ENCODE measurements around the gene CTF1.
"Not testable (repeated sequence)": the region's sequence is repeated elsewhere in the genome, so short reads cannot be mapped to it uniquely, and the experiment has no call there.

The CTF1 gene

GRCh38 chr16:30896261-30896888, at the start of gene CTF1:
CTF1 (plus strand) TSS chr16:30896614; CDS start chr16:30896644, 30 bp downstream.
- Histone ChIP-seq H3K27me3 (ENCODE audit: control insufficient read depth in 1 of 2, insufficient read depth in 2 of 2, low read length in 2 of 2) (no peaks in the 10 kb centered on the region), H3K4me1 (ENCODE audit: insufficient read depth, low read length) (peaks cover 45% of the 10 kb centered on the region), H3K9me3 (ENCODE audit: low read length) (no peaks in the 10 kb centered on the region), H3K27ac (ENCODE audit: low read depth, low read length) (peak within 1 kb of the TSS; percentile 95), H3K36me3 (ENCODE audit: insufficient read depth, low read length) (peaks cover 8% of the 10 kb centered on the region), H3K4me3 (ENCODE audit: low read depth in 1 of 2, low read length in 2 of 2) (peak within 1 kb of the TSS; percentile 72 to 84), H3K9ac (ENCODE audit: low read length) (peak within 1 kb of the TSS; percentile 96)

GRCh38 chr16:30846649-30847402, 49.6 kb upstream of the CTF1 start:
- Histone ChIP-seq H3K4me3 (ENCODE audit: low read depth in 1 of 2, low read length in 2 of 2) (no peak overlapping the region), H3K4me1 (ENCODE audit: insufficient read depth, low read length) (peaks cover 8% of the 10 kb centered on the region), H3K9ac (ENCODE audit: low read length) (no peak overlapping the region), H3K27me3 (ENCODE audit: control insufficient read depth in 1 of 2, insufficient read depth in 2 of 2, low read length in 2 of 2) (no peaks in the 10 kb centered on the region), H3K36me3 (ENCODE audit: insufficient read depth, low read length) (no peaks in the 10 kb centered on the region), H3K9me3 (ENCODE audit: low read length) (no peaks in the 10 kb centered on the region), H3K27ac (ENCODE audit: low read depth, low read length) (no peak overlapping the region)

DNA sequence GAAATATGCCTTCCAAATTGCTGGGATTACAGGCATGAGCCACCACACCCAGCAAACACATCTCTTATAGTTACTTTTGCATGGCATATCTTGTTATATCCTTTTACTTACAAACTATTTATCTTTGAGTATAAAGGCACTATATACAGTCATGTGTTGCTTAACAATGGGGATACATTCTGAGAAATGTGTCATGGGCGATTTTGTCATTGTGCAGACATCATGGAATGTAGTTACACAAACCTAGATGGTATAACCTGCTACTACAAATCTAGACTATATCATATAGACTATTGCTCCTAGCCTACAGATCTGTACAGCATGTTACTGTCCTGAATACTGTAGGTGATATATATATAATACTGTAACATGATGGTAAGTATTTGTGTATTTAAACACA, 46.2 kb upstream of the CTF1 start:
- Histone ChIP-seq H3K27me3 (ENCODE audit: control insufficient read depth in 1 of 2, insufficient read depth in 2 of 2, low read length in 2 of 2) (no peaks in the 10 kb centered on the region), H3K4me1 (ENCODE audit: insufficient read depth, low read length) (peaks cover 3% of the 10 kb centered on the region), H3K27ac (ENCODE audit: low read depth, low read length) (no peak overlapping the region), H3K4me3 (ENCODE audit: low read depth in 1 of 2, low read length in 2 of 2) (no peak overlapping the region), H3K36me3 (ENCODE audit: insufficient read depth, low read length) (peaks cover 7% of the 10 kb centered on the region), H3K9me3 (ENCODE audit: low read length) (no peaks in the 10 kb centered on the region), H3K9ac (ENCODE audit: low read length) (no peak overlapping the region)

- Histone ChIP-seq H3K27ac (ENCODE audit: low read depth, low read length) (no peak overlapping the region), H3K4me3 (ENCODE audit: low read depth in 1 of 2, low read length in 2 of 2) (no peak overlapping the region), H3K9ac (ENCODE audit: low read length) (no peak overlapping the region), H3K36me3 (ENCODE audit: insufficient read depth, low read length) (peaks cover 7% of the 10 kb centered on the region), H3K27me3 (ENCODE audit: control insufficient read depth in 1 of 2, insufficient read depth in 2 of 2, low read length in 2 of 2) (no peaks in the 10 kb centered on the region), H3K4me1 (ENCODE audit: insufficient read depth, low read length) (no peaks in the 10 kb centered on the region), H3K9me3 (ENCODE audit: low read length) (no peaks in the 10 kb centered on the region)
Measured at GRCh38 chr16:30853758-30854157, 42.7 kb upstream of the CTF1 start.

GRCh38 chr16:30858111-30858495, 38.3 kb upstream of the CTF1 start:
- H3K9ac ChIP-seq (ENCODE audit: low read length): no peak overlapping the region
- H3K4me3 ChIP-seq (ENCODE audit: low read depth in 1 of 2, low read length in 2 of 2): no peak overlapping the region
- no peaks in the 10 kb centered on the region for H3K4me1 ChIP-seq (ENCODE audit: insufficient read depth, low read length)
- H3K27ac ChIP-seq (ENCODE audit: low read depth, low read length): no peak overlapping the region
- peaks cover 7% of the 10 kb centered on the region for H3K36me3 ChIP-seq (ENCODE audit: insufficient read depth, low read length)
- no peaks in the 10 kb centered on the region for H3K27me3 ChIP-seq (ENCODE audit: control insufficient read depth in 1 of 2, insufficient read depth in 2 of 2, low read length in 2 of 2)
- no peaks in the 10 kb centered on the region for H3K9me3 ChIP-seq (ENCODE audit: low read length)

- Histone ChIP-seq H3K27me3 (ENCODE audit: control insufficient read depth in 1 of 2, insufficient read depth in 2 of 2, low read length in 2 of 2) (no peaks in the 10 kb centered on the region), H3K9ac (ENCODE audit: low read length) (no peak overlapping the region), H3K4me3 (ENCODE audit: low read depth in 1 of 2, low read length in 2 of 2) (no peak overlapping the region), H3K9me3 (ENCODE audit: low read length) (no peaks in the 10 kb centered on the region), H3K36me3 (ENCODE audit: insufficient read depth, low read length) (no peaks in the 10 kb centered on the region), H3K4me1 (ENCODE audit: insufficient read depth, low read length) (no peaks in the 10 kb centered on the region), H3K27ac (ENCODE audit: low read depth, low read length) (no peak overlapping the region)
Measured at GRCh38 chr16:30858829-30859423, 37.5 kb upstream of the CTF1 start.

DNA sequence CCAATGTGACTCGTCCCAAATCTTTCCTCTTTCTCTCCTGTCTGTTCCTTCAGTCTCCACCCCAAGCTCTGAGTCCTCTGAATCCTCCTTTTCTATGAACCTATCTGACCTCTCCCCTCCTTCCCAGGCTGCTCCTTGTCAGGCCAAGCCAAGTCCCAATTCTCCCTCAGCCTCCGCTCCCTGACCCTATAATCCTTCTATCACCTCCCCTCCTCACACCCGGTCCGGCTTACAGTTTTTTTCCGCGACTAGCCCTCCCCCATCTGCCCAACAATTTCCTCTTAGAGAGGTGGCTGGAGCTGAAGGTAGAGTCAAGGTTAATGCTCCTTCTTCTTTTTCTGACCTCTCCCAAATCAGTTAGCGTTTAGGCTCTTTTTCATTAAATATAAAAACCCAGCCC, 35.7 kb upstream of the CTF1 start:
- H3K27ac ChIP-seq (ENCODE audit: low read depth, low read length); H3K36me3 ChIP-seq (ENCODE audit: insufficient read depth, low read length); H3K27me3 ChIP-seq (ENCODE audit: control insufficient read depth in 1 of 2, insufficient read depth in 2 of 2, low read length in 2 of 2); H3K9ac ChIP-seq (ENCODE audit: low read length); H3K9me3 ChIP-seq (ENCODE audit: low read length); H3K4me3 ChIP-seq (ENCODE audit: low read depth in 1 of 2, low read length in 2 of 2); H3K4me1 ChIP-seq (ENCODE audit: insufficient read depth, low read length): not testable (repeated sequence)

DNA sequence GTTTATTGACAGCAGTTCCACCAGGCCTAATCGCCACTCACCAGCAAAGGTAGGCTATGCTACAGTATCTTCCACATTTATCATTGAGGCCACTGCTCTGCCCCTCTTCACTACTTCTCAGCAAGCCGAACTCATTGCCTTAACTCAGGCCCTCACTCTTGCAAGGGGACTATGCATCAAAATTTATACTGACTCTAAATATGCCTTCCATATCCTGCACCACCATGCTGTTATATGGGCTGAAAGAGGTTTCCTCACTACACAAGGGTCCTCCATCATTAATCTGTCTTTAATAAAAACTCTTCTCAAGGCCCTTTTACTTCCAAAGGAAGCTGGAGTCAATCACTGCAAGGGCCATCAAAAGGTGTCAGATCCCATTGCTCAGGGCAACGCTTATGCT, 33.2 kb upstream of the CTF1 start:
- H3K36me3 ChIP-seq (ENCODE audit: insufficient read depth, low read length); H3K27ac ChIP-seq (ENCODE audit: low read depth, low read length); H3K9me3 ChIP-seq (ENCODE audit: low read length); H3K4me1 ChIP-seq (ENCODE audit: insufficient read depth, low read length); H3K9ac ChIP-seq (ENCODE audit: low read length); H3K4me3 ChIP-seq (ENCODE audit: low read depth in 1 of 2, low read length in 2 of 2); H3K27me3 ChIP-seq (ENCODE audit: control insufficient read depth in 1 of 2, insufficient read depth in 2 of 2, low read length in 2 of 2): not testable (repeated sequence)

- no peak overlapping the region for H3K27ac ChIP-seq (ENCODE audit: low read depth, low read length)
- no peaks in the 10 kb centered on the region for H3K4me1 ChIP-seq (ENCODE audit: insufficient read depth, low read length)
- H3K4me3 ChIP-seq (ENCODE audit: low read depth in 1 of 2, low read length in 2 of 2): no peak overlapping the region
- H3K36me3 ChIP-seq (ENCODE audit: insufficient read depth, low read length): no peaks in the 10 kb centered on the region
- no peaks in the 10 kb centered on the region for H3K9me3 ChIP-seq (ENCODE audit: low read length)
- no peaks in the 10 kb centered on the region for H3K27me3 ChIP-seq (ENCODE audit: control insufficient read depth in 1 of 2, insufficient read depth in 2 of 2, low read length in 2 of 2)
- H3K9ac ChIP-seq (ENCODE audit: low read length): no peak overlapping the region
Measured at GRCh38 chr16:30866031-30866430, 30.4 kb upstream of the CTF1 start.

- H3K27me3 ChIP-seq (ENCODE audit: control insufficient read depth in 1 of 2, insufficient read depth in 2 of 2, low read length in 2 of 2): no peaks in the 10 kb centered on the region
- no peak overlapping the region for H3K9ac ChIP-seq (ENCODE audit: low read length)
- no peak overlapping the region for H3K4me3 ChIP-seq (ENCODE audit: low read depth in 1 of 2, low read length in 2 of 2)
- no peak overlapping the region for H3K27ac ChIP-seq (ENCODE audit: low read depth, low read length)
- H3K4me1 ChIP-seq (ENCODE audit: insufficient read depth, low read length): no peaks in the 10 kb centered on the region
- no peaks in the 10 kb centered on the region for H3K36me3 ChIP-seq (ENCODE audit: insufficient read depth, low read length)
- no peaks in the 10 kb centered on the region for H3K9me3 ChIP-seq (ENCODE audit: low read length)
Measured at GRCh38 chr16:30867747-30868146, 28.7 kb upstream of the CTF1 start.

GRCh38 chr16:30870904-30871303, 25.5 kb upstream of the CTF1 start:
- H3K9ac ChIP-seq (ENCODE audit: low read length): no peak overlapping the region

More at GRCh38 chr16:30870904-30871303, 25.5 kb upstream of the CTF1 start:
- Histone ChIP-seq H3K4me1 (ENCODE audit: insufficient read depth, low read length) (peaks cover 1% of the 10 kb centered on the region), H3K4me3 (ENCODE audit: low read depth in 1 of 2, low read length in 2 of 2) (no peak overlapping the region), H3K9me3 (ENCODE audit: low read length) (no peaks in the 10 kb centered on the region), H3K27ac (ENCODE audit: low read depth, low read length) (no peak overlapping the region), H3K36me3 (ENCODE audit: insufficient read depth, low read length) (no peaks in the 10 kb centered on the region), H3K27me3 (ENCODE audit: control insufficient read depth in 1 of 2, insufficient read depth in 2 of 2, low read length in 2 of 2) (no peaks in the 10 kb centered on the region)
